Neuron (in vitro differentiated cells): Measurements from ENCODE around the gene FOXD4L4.
"Not testable (repeated sequence)": the region's sequence is repeated elsewhere in the genome, so short reads cannot be mapped to it uniquely, and the experiment has no call there.

Experiments used
- H2AFZ ChIP-seq: one replicate; pipeline ENCODE4 v1.6.1; 2013; ENCODE audit warnings: low read depth, mild to moderate bottlenecking, inconsistent platforms, low read length, moderate library complexity
- H3K27me3 ChIP-seq: one replicate; pipeline ENCODE4 v1.6.1; 2013; ENCODE audit warnings: low read length; ENCODE audit not compliant: insufficient read depth
- H3K36me3 ChIP-seq: one replicate; pipeline ENCODE4 v1.6.1; 2013; ENCODE audit warnings: low read length; ENCODE audit not compliant: insufficient read depth
- H3K4me1 ChIP-seq: one replicate; pipeline ENCODE4 v1.6.1; 2013; ENCODE audit warnings: low read length; ENCODE audit not compliant: insufficient read depth
- H3K4me3 ChIP-seq: 2 replicates; pipeline ENCODE4 v1.5.1; 2013; ENCODE audit warnings: mild to moderate bottlenecking, low read length, moderate library complexity
- H3K9me3 ChIP-seq: one replicate; pipeline ENCODE4 v1.6.1; 2013; ENCODE audit warnings: low read length

Gene FOXD4L4

DNA sequence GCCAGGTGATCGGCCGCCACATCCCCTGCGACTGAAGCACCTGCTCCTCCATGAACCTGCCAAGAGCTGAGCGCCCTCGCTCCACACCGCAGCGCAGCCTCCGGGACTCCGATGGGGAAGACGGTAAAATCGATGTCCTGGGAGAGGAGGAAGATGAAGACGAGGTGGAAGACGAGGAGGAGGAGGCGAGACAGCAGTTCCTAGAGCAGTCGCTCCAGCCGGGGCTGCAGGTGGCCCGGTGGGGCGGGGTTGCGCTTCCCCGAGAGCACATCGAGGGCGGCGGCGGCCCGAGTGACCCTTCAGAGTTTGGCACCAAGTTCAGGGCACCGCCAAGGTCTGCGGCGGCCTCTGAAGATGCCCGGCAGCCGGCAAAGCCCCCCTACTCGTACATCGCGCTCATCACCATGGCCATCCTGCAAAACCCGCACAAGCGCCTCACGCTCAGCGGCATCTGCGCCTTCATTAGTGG is at the start of gene FOXD4L4:
FOXD4L4 (plus strand) TSS at position 51 of the 469 bp plus-strand sequence; CDS start at position 51, 0 bp downstream.
- not testable (repeated sequence) for H2AFZ ChIP-seq, H3K9me3 ChIP-seq, H3K27me3 ChIP-seq, H3K4me3 ChIP-seq, H3K4me1 ChIP-seq, H3K36me3 ChIP-seq

DNA sequence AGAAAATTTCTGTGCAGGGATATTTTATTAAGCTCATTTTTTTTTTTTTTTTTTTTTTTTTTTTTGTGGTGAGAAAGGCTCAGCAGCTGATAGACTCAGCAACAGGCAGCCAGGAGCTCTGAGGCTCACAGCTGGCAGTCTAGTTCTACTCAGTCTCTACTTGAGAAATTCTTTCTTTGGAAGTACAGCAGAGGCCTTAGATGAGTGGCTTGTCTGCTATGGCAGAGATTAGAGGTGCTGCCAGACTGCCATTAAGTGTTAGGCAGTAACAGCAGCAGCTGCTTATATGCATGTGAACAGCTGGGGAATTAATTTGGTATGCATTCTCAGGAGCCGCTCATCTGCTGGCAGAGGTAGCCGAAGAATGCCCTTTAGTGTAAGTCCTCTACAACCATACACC is 33.4 kb upstream of the FOXD4L4 start:
- not testable (repeated sequence) for H3K27me3 ChIP-seq, H3K4me3 ChIP-seq

DNA sequence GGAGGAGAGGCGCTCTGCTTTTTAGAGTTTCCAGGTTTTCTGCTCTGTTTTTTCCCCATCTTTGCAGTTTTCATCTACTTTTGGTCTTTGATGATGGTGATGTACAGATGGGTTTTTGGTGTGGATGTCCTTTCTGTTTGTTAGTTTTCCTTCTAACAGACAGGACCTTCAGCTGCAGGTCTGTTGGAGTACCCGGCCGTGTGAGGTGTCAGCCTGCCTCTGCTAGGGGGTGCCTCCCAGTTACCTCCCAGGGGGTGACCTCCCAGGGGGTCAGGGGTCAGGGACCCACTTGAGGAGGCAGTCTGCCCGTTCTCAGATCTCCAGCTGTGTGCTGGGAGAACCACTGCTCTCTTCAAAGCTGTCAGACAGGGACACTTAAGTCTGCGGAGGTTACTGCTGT is 22.5 kb upstream of the FOXD4L4 start:
- H3K36me3 ChIP-seq, H2AFZ ChIP-seq, H3K4me3 ChIP-seq, H3K9me3 ChIP-seq, H3K27me3 ChIP-seq, H3K4me1 ChIP-seq: not testable (repeated sequence)

More for the DNA sequence above, 33.4 kb upstream of the FOXD4L4 start:
- not testable (repeated sequence) for H3K36me3 ChIP-seq, H2AFZ ChIP-seq, H3K4me1 ChIP-seq, H3K9me3 ChIP-seq

DNA sequence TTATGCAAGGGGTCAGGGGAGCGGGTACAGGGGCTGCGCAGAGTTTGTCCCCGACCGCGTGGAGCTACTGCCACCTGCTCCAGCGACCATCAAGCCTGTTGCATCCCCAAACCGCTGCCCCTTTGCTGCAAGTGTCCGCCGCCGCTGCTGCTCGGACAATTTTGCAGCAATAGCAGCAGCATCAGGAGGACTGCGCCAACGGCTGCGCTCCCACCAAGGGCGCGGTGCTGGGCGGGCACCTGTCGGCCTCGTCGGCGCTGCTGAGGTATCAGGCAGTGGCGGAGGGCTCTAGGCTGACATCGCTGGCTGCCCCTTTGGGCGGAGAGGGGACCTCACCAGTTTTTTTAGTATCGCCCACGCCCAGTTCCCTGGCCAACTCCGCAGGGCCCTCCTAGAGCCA is 1.2 kb downstream of the FOXD4L4 start:
- H3K4me3 ChIP-seq, H3K27me3 ChIP-seq, H3K36me3 ChIP-seq, H3K9me3 ChIP-seq, H2AFZ ChIP-seq, H3K4me1 ChIP-seq: not testable (repeated sequence)
